GM19463 (cell line): Measurements from ENCODE around the gene RBFOX2.

Experiments used
- ATAC-seq: cut with Tn5 transposase; IDR thresholded peaks from one replicate; pipeline ENCODE4 v1.9.1; 2021; ENCODE audit warnings: mild to moderate bottlenecking, moderate library complexity; ENCODE audit not compliant: unreplicated experiment

RBFOX2 gene

GRCh38 chr22:35947794-35948425 lies 80.7 kb downstream of the RBFOX2 start:
- no peak for ATAC-seq

GRCh38 chr22:35944458-35944857 lies 84.2 kb downstream of the RBFOX2 start:
- ATAC-seq = no peak

- no peak for ATAC-seq
Measured at GRCh38 chr22:35940166-35940565, 88.5 kb downstream of the RBFOX2 start.

GRCh38 chr22:35938226-35938625 lies 90.4 kb downstream of the RBFOX2 start:
- ATAC-seq = no peak

GRCh38 chr22:35930933-35931332 lies 97.7 kb downstream of the RBFOX2 start:
- no peak for ATAC-seq

GRCh38 chr22:35928285-35928798 lies 100.3 kb downstream of the RBFOX2 start:
- no peak for ATAC-seq

- no peak for ATAC-seq
Measured at GRCh38 chr22:35923026-35923425, 105.6 kb downstream of the RBFOX2 start.

GRCh38 chr22:35921777-35922176 lies 106.8 kb downstream of the RBFOX2 start:
- no peak for ATAC-seq

GRCh38 chr22:35921044-35921443 lies 107.6 kb downstream of the RBFOX2 start:
- ATAC-seq = no peak

- ATAC-seq = no peak
Measured at GRCh38 chr22:35919002-35919542, 109.6 kb downstream of the RBFOX2 start.

GRCh38 chr22:35918456-35918855 lies 110.2 kb downstream of the RBFOX2 start:
- ATAC-seq = no peak

GRCh38 chr22:35917651-35918050 lies 111.0 kb downstream of the RBFOX2 start:
- ATAC-seq = no peak

GRCh38 chr22:35915477-35916013 lies 113.1 kb downstream of the RBFOX2 start:
- ATAC-seq = no peak

GRCh38 chr22:35914665-35915476 lies 113.8 kb downstream of the RBFOX2 start:
- ATAC-seq = no peak

GRCh38 chr22:35914357-35914664 lies 114.3 kb downstream of the RBFOX2 start:
- ATAC-seq = no peak

- no peak for ATAC-seq
Measured at GRCh38 chr22:35913925-35914324, 114.7 kb downstream of the RBFOX2 start.

- ATAC-seq = no peak
Measured at GRCh38 chr22:35912658-35913057, 116.0 kb downstream of the RBFOX2 start.

- ATAC-seq = no peak
Measured at GRCh38 chr22:35911877-35912276, 116.7 kb downstream of the RBFOX2 start.

GRCh38 chr22:35910926-35911325 lies 117.7 kb downstream of the RBFOX2 start:
- ATAC-seq = no peak

GRCh38 chr22:35910003-35910769 lies 118.4 kb downstream of the RBFOX2 start:
- ATAC-seq = no peak

- ATAC-seq = no peak
Measured at GRCh38 chr22:35905894-35906293, 122.7 kb downstream of the RBFOX2 start.
